ENCODE results near the gene AOX1.
A peak's percentile ranks its signal among the peaks of the same experiment; 100 is the strongest.
"Not testable (repeated sequence)": the region's sequence is repeated elsewhere in the genome, so short reads cannot be mapped to it uniquely, and the experiment has no call there.

AOX1 gene

DNA sequence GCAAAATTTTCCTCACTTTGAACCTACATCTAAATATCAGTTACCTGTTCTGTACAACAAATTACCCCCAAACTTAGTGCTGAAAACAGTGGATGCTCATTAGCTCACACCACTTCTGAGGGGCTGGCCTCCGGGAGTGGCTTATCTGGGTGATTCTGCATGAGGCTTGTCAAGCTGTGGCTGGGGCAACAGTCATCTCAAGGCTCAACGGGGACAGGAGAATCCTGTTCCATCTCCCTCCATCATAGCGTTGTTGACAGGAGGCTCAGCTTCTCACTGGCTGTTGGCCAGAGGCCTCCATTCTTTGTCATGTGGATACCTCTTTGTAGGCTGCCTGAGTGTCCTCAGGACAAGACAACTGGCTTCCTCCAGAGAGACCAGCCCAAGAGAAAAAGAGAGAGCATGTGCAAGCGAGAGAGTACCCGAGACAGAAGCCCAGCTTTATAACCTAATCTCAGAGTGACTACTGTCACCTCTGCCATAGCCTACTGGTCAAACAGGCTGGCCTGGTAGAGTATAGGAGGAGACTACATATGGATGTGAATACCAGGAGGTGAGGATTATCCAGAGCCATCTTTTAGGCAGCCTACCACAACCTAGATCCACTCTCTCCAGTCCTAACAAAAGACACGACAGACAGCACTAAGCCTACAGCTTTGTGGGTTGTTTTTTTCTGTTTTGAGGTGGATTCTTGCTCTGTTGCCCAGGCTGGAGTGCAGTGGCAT lies 79.1 kb downstream of the AOX1 start:
- H3K9me3 Mint-ChIP-seq = no peaks in the 10 kb centered on the region
- DNase-seq = no peak
- peak overlapping the region in 1 of 2 donors; percentile 72 for H3K27ac Mint-ChIP-seq
- peaks cover 16% of the 10 kb centered on the region for H3K27me3 Mint-ChIP-seq
- no peak overlapping the region for H3K4me3 Mint-ChIP-seq
- peaks cover 15% of the 10 kb centered on the region for H3K4me1 Mint-ChIP-seq
- no peak for ATAC-seq

DNA sequence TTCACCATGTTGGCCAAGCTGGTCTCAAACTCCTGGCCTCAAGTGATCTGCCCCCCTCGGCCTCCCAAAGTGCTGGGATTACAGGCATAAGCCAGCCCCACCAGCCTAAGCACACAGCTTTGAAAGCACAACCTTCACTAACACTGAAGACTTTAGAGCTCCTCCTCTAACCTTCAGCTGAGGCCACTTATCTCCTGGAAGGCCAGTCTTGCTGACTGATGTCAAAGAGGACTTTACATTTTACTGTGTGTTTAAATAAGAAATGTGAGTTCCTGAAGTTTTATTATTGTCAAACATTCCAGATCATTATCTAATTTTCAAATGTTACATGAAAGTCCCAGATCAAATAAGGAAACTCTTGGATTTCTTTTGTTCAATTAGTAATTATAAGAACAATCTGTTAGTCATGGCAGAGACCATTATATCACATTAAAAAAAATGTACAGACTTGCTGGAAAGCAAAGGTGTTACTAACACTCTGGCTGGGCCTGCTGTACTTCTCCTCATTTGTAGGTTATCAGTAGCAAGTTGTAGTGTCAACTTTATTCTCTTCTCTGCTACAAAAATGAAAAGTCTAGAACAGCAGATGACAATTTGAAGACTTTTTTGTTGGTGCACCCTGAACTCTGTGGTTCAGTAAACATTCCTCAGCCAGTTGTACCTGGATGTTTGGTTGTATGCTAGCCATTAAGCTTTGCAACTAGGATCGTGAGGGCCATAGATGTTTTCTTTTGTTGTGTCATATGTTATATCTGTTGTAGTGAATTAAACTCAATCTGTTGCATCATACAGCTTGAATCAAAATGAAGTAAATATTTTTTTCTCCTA lies 80.0 kb downstream of the AOX1 start:
- Mint-ChIP-seq H3K27me3 (peaks cover 23% of the 10 kb centered on the region), H3K9me3 (no peaks in the 10 kb centered on the region), H3K4me3 (no peak overlapping the region), H3K27ac (no peak overlapping the region), H3K4me1 (peaks cover 15% of the 10 kb centered on the region)
- DNase-seq (no peak), ATAC-seq (no peak)

DNA sequence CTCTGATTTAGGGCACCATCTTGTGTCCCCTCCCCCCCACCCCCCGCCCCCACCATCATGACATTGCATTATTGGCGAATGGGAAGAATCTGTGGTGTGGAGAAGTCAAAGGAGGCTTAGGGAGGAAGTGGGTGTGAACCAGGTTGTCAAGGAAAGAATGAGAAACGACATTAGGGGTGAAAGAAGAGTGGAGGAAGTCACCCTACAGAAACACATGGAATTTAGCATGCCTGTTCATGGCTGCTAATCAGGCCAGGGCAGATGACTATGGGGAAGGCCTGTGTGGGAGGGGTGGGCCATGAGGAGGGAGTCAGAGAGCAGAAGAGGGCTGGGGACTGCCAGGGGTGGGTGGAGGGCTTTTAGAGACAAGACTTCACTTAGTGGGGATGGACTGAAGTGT lies 81.6 kb downstream of the AOX1 start:
- no peaks in the 10 kb centered on the region for H3K9me3 Mint-ChIP-seq
- peaks cover 12% of the 10 kb centered on the region for H3K4me1 Mint-ChIP-seq
- ATAC-seq = no peak
- DNase-seq = no peak
- H3K27me3 Mint-ChIP-seq = peaks cover 10% of the 10 kb centered on the region
- no peak overlapping the region for H3K4me3 Mint-ChIP-seq
- H3K27ac Mint-ChIP-seq = no peak overlapping the region

DNA sequence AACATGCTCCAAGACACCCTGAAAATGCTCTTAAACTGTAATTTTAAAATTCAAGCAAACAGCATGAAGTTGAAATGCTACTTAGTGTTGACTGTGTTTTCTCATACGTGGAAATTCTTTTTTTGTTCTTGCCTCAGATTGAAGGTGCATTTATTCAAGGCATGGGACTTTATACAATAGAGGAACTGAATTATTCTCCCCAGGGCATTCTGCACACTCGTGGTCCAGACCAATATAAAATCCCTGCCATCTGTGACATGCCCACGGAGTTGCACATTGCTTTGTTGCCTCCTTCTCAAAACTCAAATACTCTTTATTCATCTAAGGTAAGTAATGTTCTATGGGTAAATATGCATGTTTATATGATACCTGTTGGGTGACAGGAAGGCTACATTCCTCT lies 82.7 kb downstream of the AOX1 start:
- H3K27me3 Mint-ChIP-seq = peaks cover 7% of the 10 kb centered on the region
- no peak for ATAC-seq
- H3K27ac Mint-ChIP-seq = no peak overlapping the region
- peaks cover 22% of the 10 kb centered on the region for H3K4me1 Mint-ChIP-seq
- DNase-seq = no peak
- no peak overlapping the region for H3K4me3 Mint-ChIP-seq
- H3K9me3 Mint-ChIP-seq = no peaks in the 10 kb centered on the region

DNA sequence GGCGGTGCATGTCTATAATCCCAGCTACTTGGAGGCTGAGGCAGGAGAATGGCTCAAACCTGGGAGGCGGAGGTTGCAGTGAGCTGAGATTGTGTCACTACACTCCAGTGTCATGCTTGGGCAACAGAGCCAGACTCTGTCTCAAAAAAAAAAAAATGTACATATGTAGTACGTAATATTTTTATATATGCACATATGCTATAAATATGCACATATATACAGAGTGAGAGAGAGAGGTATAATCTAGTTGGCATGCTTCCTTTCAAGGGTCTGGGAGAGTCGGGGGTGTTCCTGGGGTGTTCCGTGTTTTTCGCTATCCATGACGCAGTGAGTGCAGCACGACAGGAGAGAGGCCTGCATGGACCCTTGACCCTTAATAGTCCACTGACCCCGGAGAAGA lies 83.5 kb downstream of the AOX1 start:
- no peak for ATAC-seq
- Mint-ChIP-seq H3K27me3 (peaks cover 7% of the 10 kb centered on the region), H3K27ac (no peak overlapping the region), H3K4me1 (peaks cover 26% of the 10 kb centered on the region), H3K4me3 (no peak overlapping the region), H3K9me3 (no peaks in the 10 kb centered on the region)
- DNase-seq = no peak

DNA sequence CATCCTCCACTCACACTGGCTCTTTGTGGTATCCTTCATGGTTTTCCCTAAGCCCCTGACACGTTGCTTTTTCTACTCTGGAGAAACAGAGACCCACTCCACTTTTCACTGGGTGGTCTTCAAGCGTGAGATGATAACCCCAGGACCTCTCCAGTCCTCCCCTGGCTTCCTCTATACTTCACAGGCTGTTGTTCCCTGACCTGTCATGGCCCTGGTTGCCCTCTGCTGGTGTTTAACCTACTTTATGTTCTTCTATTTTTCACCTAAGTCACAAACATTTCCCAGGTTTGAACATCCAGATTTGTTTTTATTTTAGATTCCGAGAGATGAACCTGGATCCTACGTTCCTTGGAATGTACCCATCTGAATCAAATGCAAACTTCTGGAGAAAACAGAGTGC lies 84.5 kb downstream of the AOX1 start:
- Mint-ChIP-seq H3K9me3 (no peaks in the 10 kb centered on the region), H3K4me3 (no peak overlapping the region), H3K4me1 (peaks cover 26% of the 10 kb centered on the region), H3K27ac (no peak overlapping the region), H3K27me3 (peaks cover 7% of the 10 kb centered on the region)
- ATAC-seq = no peak
- DNase-seq = no peak

DNA sequence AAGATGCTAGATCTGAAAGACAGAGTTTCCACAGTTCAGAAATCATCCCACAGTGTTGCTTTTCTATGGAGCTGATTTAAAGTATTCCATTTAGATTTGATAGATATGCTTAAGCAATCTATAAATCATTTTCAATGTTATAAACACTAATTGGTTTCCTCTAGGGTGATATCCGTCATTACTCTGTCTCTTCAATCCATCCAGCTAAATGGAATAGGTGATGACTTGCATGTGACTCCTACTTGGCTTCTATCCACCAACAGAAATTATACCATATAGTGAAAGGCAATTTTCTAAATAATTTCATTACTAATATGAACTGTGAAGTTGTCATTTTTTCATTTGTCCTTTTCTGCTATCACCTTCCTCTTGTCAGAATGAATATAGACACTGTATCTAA lies 84.9 kb downstream of the AOX1 start:
- Mint-ChIP-seq H3K4me1 (peaks cover 26% of the 10 kb centered on the region), H3K27ac (no peak overlapping the region), H3K4me3 (no peak overlapping the region), H3K9me3 (no peaks in the 10 kb centered on the region), H3K27me3 (peaks cover 7% of the 10 kb centered on the region)
- no peak for DNase-seq
- ATAC-seq = no peak

DNA sequence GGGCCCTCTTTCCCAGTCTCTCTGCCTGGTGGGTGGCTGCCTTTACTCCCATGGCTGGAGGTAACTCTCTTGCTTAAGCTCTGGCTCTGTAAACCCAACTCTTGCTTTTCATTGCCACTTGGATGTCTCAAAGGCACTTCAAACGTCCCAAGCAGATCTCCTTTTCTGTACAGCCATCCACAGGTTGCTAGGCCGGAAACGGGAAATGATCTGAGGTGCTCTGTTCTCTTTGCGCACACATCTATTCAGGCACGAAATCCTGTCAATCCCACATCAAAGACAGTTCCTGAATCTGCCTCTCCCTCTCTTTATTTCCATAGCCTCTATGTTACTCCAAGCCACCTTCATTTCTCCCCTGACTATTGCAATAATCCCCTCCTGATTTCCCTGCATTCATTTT lies 87.4 kb downstream of the AOX1 start:
- Mint-ChIP-seq H3K27ac (peak overlapping the region in 1 of 2 donors; percentile 34), H3K9me3 (no peaks in the 10 kb centered on the region), H3K4me3 (no peak overlapping the region), H3K27me3 (peaks cover 7% of the 10 kb centered on the region), H3K4me1 (peaks cover 15% of the 10 kb centered on the region)
- ATAC-seq (no peak), DNase-seq (no peak)

DNA sequence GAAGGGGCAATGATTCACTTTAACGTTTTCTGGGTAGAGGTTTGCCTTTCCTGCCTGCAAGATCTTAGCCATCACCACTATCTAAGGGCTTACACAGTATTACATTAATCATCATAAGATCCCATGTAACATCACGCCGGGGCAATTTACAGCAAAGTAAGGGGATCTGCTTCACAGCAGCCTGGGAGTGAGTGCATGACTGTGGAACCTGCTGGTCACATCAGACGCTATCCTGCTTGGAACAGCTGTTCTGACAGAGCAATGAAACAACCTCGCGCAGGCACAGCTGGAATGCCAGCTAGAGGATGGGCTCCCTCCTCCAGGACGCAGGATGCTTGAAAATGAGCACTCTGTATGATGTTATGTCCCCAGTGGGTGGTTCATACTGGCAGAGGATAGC lies 89.0 kb downstream of the AOX1 start:
- ATAC-seq (no peak), DNase-seq (no peak)
- Mint-ChIP-seq H3K9me3 (no peaks in the 10 kb centered on the region), H3K27me3 (peaks cover 7% of the 10 kb centered on the region), H3K27ac (no peak overlapping the region), H3K4me1 (peaks cover 15% of the 10 kb centered on the region), H3K4me3 (no peak overlapping the region)

DNA sequence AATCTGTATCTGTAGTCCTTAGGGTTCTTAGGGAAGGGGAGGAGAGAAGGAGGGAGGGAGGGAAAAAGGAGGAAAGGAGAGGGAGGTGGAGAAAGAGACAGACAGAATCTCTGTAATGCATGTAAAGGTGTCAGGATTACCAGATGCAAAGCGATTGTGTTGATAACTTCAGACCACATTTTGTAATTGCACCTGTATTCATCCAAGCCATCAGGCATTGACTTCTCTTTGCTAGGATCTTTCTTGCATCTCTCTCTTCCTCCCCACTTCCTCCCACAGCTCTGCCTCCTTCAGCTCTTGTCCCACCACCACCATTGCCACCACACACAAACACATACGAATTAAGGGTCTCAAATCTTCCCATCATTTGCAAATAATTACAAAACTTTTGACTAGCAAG lies 91.4 kb downstream of the AOX1 start:
- Mint-ChIP-seq H3K27ac (no peak overlapping the region), H3K9me3 (no peaks in the 10 kb centered on the region), H3K4me1 (peaks cover 15% of the 10 kb centered on the region), H3K4me3 (no peak overlapping the region), H3K27me3 (no peaks in the 10 kb centered on the region)
- ATAC-seq (no peak), DNase-seq (no peak)

DNA sequence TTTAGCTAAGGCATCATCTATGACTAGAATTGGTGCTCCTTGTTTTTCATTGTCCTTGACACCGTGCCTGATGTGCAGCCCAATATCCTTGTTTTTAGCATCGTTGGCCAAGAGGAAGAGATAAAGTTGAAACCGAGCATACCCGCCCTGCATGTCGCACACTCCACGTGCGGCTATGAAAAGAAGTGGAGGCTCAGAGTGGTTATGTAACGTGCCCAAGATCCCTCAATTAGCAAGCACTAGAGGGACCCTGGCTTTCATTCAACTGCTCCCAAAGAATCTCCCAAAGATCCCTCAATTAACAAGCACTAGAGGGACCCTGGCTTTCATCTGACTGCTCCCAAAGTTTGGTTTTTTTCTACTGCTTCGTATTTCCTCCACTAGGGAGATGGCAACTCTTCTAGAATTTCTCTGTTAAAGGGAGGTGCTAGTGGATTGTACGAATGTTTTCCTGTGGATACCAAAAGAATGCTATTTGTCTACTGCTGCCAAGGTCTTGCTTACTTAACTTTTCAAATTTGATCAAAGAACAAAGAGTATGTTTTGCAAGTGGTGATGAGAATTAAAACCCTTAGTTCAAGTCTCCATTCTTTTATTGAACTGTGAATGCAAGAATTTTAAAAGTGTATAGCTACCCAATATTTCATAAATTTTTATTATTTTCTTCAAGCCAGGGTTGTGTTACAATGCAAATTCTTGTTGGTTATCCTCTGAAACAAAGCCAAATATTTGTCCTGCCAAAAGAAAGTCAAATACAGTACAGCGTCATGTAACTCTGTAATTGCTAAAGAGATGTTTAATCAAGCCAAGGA lies 92.1 kb downstream of the AOX1 start:
- ATAC-seq = no peak
- no peaks in the 10 kb centered on the region for H3K27me3 Mint-ChIP-seq
- no peak overlapping the region for H3K4me3 Mint-ChIP-seq
- DNase-seq = no peak
- no peaks in the 10 kb centered on the region for H3K9me3 Mint-ChIP-seq
- peaks cover 9% of the 10 kb centered on the region for H3K4me1 Mint-ChIP-seq
- no peak overlapping the region for H3K27ac Mint-ChIP-seq

DNA sequence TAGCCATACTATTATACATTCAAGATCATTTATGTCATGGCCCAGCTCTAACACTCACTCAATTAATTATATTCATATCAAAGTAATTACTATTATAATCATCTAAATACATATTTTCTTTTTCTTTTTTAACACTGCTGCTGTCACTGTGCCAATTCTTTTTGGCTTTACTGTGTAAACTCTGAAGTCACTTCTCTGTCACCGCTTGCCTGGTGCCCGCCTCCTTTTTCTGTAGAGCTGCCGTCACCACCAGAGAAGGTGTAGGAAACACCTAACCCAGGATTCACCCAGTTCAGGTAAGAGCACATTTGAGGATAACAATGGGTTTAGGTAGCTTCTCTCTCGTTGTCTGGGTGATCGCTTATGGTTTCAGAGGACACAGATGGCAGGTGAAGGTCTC lies 93.3 kb downstream of the AOX1 start:
- DNase-seq (no peak), ATAC-seq (no peak)
- Mint-ChIP-seq H3K27ac (no peak overlapping the region), H3K27me3 (no peaks in the 10 kb centered on the region), H3K4me3 (no peak overlapping the region), H3K9me3 (no peaks in the 10 kb centered on the region), H3K4me1 (no peaks in the 10 kb centered on the region)

DNA sequence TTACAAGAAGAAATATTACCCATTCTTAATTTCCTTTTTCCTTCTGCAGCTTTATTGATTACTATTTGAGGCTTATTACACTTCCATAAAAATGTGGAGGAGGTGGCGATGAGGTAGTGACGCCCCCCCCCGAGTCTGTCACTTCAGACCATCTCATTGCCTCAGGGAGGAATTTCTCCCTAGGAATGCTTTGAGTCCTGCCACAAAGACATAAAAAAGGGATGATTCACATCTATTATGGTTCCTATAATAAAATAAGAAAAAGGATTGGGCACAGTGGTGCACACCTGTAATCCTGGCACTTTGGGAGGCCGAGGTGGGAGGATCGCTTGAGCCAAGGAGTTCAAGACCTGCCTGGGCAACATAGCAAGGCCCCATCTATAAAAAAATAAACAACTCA lies 93.7 kb downstream of the AOX1 start:
- no peak for DNase-seq
- no peak for ATAC-seq
- H3K4me3 Mint-ChIP-seq = no peak overlapping the region
- no peaks in the 10 kb centered on the region for H3K27me3 Mint-ChIP-seq
- no peak overlapping the region for H3K27ac Mint-ChIP-seq
- H3K9me3 Mint-ChIP-seq = no peaks in the 10 kb centered on the region
- no peaks in the 10 kb centered on the region for H3K4me1 Mint-ChIP-seq

DNA sequence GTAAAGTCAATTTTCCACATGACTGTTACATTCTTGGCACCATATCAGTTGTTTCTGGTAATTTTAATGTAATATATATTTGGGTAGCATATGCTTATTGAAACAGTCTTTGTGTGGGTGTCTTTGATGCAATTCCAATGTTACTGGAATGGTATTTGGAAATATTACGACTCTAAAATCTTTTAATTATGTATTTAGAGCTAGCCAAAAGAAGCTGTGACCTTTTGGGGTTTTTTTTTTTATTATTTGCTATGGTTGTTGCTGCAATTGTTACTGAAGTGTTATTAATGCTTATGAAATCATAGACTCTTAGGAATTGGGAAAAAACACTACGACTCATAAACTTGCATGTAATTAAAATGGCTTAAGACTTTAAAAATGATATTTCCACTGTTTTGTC lies 95.9 kb downstream of the AOX1 start:
- peaks cover 9% of the 10 kb centered on the region for H3K27me3 Mint-ChIP-seq
- no peaks in the 10 kb centered on the region for H3K4me1 Mint-ChIP-seq
- ATAC-seq (no peak), DNase-seq (no peak)
- H3K27ac Mint-ChIP-seq = no peak overlapping the region
- peaks cover 0 to 4% of the 10 kb centered on the region in 2 donors for H3K9me3 Mint-ChIP-seq
- H3K4me3 Mint-ChIP-seq = no peak overlapping the region

DNA sequence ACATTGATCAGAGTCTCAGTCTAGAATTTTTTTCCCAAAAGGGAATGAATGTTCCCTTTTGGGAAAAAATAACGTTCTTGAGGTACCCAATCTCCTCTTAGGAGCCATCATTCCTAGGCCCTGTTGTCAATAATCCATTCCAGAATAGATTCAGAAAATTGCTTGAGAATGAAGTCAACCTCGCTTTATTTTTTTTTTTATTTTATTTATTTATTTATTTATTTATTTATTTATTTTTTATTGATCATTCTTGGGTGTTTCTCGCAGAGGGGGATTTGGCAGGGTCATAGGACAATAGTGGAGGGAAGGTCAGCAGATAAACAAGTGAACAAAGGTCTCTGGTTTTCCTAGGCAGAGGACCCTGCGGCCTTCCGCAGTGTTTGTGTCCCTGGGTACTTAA lies 96.6 kb downstream of the AOX1 start:
- not testable (repeated sequence) for H3K9me3 Mint-ChIP-seq, H3K4me1 Mint-ChIP-seq, H3K4me3 Mint-ChIP-seq, ATAC-seq, H3K27me3 Mint-ChIP-seq, H3K27ac Mint-ChIP-seq, DNase-seq

All from stimulated activated naive CD8-positive, alpha-beta T cell treated with anti-CD3 and anti-CD28 coated beads, Interleukin-15, amount 100 ng/mL, for 72 hours (primary cell).